IMR-90 (cell line): ENCODE data around the gene CCDC17. TPM values are rescaled to one million over a fixed set of nuclear protein-coding genes. Genes with fewer than 3 reads are reported as not detected.

ENCODE experiments used
- ATAC-seq: fragments of 200-7000 bp; cut with Tn5 transposase; 2 replicates; pipeline ENCODE4 v1.9.1; 2020; ENCODE audit warnings: low read depth, mild to moderate bottlenecking, moderate library complexity
- Bru-seq: library from RNA; stranded (reverse); fragments of 400-500 nt; gene quantifications from one replicate; lab custom pipeline; 2021; lab: Mats Ljungman, UMichigan
- BruChase-seq, 2 experiments: library from RNA; stranded (reverse); fragments of 400-500 nt; gene quantifications; one replicate each; lab custom pipeline; 2021; lab: Mats Ljungman, UMichigan
- BruUV-seq: library from RNA; stranded (reverse); fragments of 400-500 nt; replicated peaks from 2 replicates; lab custom pipeline; 2021; lab: Mats Ljungman, UMichigan
- CTCF ChIA-PET: fragments of 300-600 bp; formaldehyde crosslinking; extraction: SDS; loops from one replicate; lab custom pipeline; 2021; ENCODE audit warnings: antibody characterized with exemption; lab: Yijun Ruan, JAX
- POLR2A ChIA-PET: fragments of 300-600 bp; sonication (Branson Sonifier 250); formaldehyde crosslinking; loops from one replicate; lab custom pipeline; 2022; ENCODE audit warnings: antibody characterized with exemption; ENCODE audit not compliant: unreplicated experiment; lab: Charles Lee
- DNase-seq: peaks from one replicate; pipeline ENCODE4 v3.0.0; 2013
- H2AFZ ChIP-seq: replicated peaks from 2 replicates; pipeline ENCODE3; 2013; ENCODE audit warnings: low read length, mild to moderate bottlenecking; ENCODE audit not compliant: poor library complexity
- H2AK5ac ChIP-seq: 2 replicates; pipeline ENCODE4 v1.6.1; 2013; ENCODE audit warnings: low read depth, low read length, inconsistent platforms
- H2AK9ac ChIP-seq: replicated peaks from 2 replicates; pipeline ENCODE3; 2013; ENCODE audit warnings: mild to moderate bottlenecking, low read depth, low read length, moderate library complexity; ENCODE audit not compliant: poor library complexity
- H2BK120ac ChIP-seq: 2 replicates; pipeline ENCODE4 v1.6.1; 2013; ENCODE audit warnings: low read depth, low read length, inconsistent platforms
- H2BK15ac ChIP-seq: 3 replicates; pipeline ENCODE4 v1.6.1; 2013; ENCODE audit warnings: low read depth, low read length, inconsistent platforms
- H2BK20ac ChIP-seq: 2 replicates; pipeline ENCODE4 v1.6.1; 2013; ENCODE audit warnings: low read depth, mild to moderate bottlenecking, inconsistent platforms, low read length, moderate library complexity
- H2BK5ac ChIP-seq: 2 replicates; pipeline ENCODE4 v1.6.1; 2013; ENCODE audit warnings: mild to moderate bottlenecking, low read depth, low read length, inconsistent platforms; ENCODE audit not compliant: poor library complexity, severe bottlenecking
- H3K14ac ChIP-seq: replicated peaks from 2 replicates; pipeline ENCODE4 v1.6.1; 2013; ENCODE audit warnings: low read depth, low read length, inconsistent platforms
- H3K18ac ChIP-seq: 2 replicates; pipeline ENCODE4 v1.6.1; 2013; ENCODE audit warnings: low read depth, low read length, control low read depth
- H3K23ac ChIP-seq: 2 replicates; pipeline ENCODE4 v1.6.1; 2013; ENCODE audit warnings: low read depth, low read length, inconsistent platforms
- H3K27ac ChIP-seq: 2 replicates; pipeline ENCODE4 v1.5.1; 2013; ENCODE audit warnings: mild to moderate bottlenecking, control low read depth, low read length; ENCODE audit not compliant: insufficient read depth
- H3K27me3 ChIP-seq: 2 replicates; pipeline ENCODE4 v1.6.1; 2013; ENCODE audit warnings: low read length; ENCODE audit not compliant: control insufficient read depth, insufficient read depth
- H3K36me3 ChIP-seq: 2 replicates; pipeline ENCODE4 v1.6.1; 2013; ENCODE audit warnings: low read length, mixed read lengths; ENCODE audit not compliant: control insufficient read depth, insufficient read depth
- H3K4ac ChIP-seq: 2 replicates; pipeline ENCODE4 v1.6.1; 2013; ENCODE audit warnings: low read depth, low read length, inconsistent platforms
- H3K4me1 ChIP-seq: 2 replicates; pipeline ENCODE4 v1.6.1; 2013; ENCODE audit warnings: low read length, mixed read lengths; ENCODE audit not compliant: control insufficient read depth, insufficient read depth
- H3K4me2 ChIP-seq: 2 replicates; pipeline ENCODE4 v1.6.1; 2013; ENCODE audit warnings: low read depth, mild to moderate bottlenecking, control low read depth, low read length, moderate library complexity
- H3K4me3 ChIP-seq: 2 replicates; pipeline ENCODE4 v1.5.1; 2013; ENCODE audit warnings: low read depth, mild to moderate bottlenecking, control low read depth, low read length, moderate library complexity; ENCODE audit not compliant: insufficient read depth
- H3K56ac ChIP-seq: 2 replicates; pipeline ENCODE4 v1.6.1; 2013; ENCODE audit warnings: low read length, inconsistent platforms; ENCODE audit not compliant: insufficient read depth; ENCODE audit errors: extremely low read depth
- H3K79me1 ChIP-seq, 2 experiments: 2 replicates each; pipeline ENCODE4 v1.6.1; 2013; ENCODE audit warnings: low read length in 2 of 2, inconsistent platforms in 1 of 2, low read depth in 1 of 2
- H3K9ac ChIP-seq: 2 replicates; pipeline ENCODE4 v1.6.1; 2013; ENCODE audit warnings: low read depth, low read length, control low read depth
- H3K9me1 ChIP-seq: 2 replicates; pipeline ENCODE4 v1.6.1; 2013; ENCODE audit warnings: low read length, inconsistent platforms; ENCODE audit not compliant: insufficient read depth
- H3K9me3 ChIP-seq: 2 replicates; pipeline ENCODE4 v1.6.1; 2013; ENCODE audit warnings: low read length; ENCODE audit not compliant: control insufficient read depth, insufficient read depth
- H4K20me1 ChIP-seq: 2 replicates; pipeline ENCODE4 v1.6.1; 2013; ENCODE audit warnings: low read length, inconsistent platforms; ENCODE audit not compliant: insufficient read depth
- H4K5ac ChIP-seq: 2 replicates; pipeline ENCODE4 v1.6.1; 2013; ENCODE audit warnings: mild to moderate bottlenecking, low read depth, low read length, control low read depth
- H4K8ac ChIP-seq, 2 experiments: 2 replicates each; pipeline ENCODE4 v1.6.1; 2013; ENCODE audit warnings: low read depth in 2 of 2, low read length in 2 of 2, control low read depth in 1 of 2, inconsistent platforms in 1 of 2
- H4K91ac ChIP-seq: 2 replicates; pipeline ENCODE4 v1.6.1; 2013; ENCODE audit warnings: low read depth, low read length, inconsistent platforms; ENCODE audit not compliant: insufficient read depth
- CEBPB ChIP-seq: IDR thresholded peaks from 2 replicates; pipeline ENCODE4 v1.6.1; 2012; ENCODE audit warnings: low read depth, low read length, improper control_type of control experiment
- CHD1 ChIP-seq: IDR thresholded peaks from 2 replicates; pipeline ENCODE4 v1.6.1; 2012; ENCODE audit warnings: low read depth, low read length, improper control_type of control experiment
- CTCF ChIP-seq: conservative IDR thresholded peaks from 2 replicates; pipeline ENCODE4 v1.5.1; 2012; ENCODE audit warnings: mild to moderate bottlenecking, low read depth, low read length, improper control_type of control experiment
- ELK1 ChIP-seq: fragments of 150-350 bp; IDR thresholded peaks from 2 replicates; pipeline ENCODE4 v1.6.1; 2016; ENCODE audit warnings: low read depth, mild to moderate bottlenecking, low read length, moderate library complexity, borderline replicate concordance
- FOS ChIP-seq: fragments of 150-350 bp; IDR thresholded peaks from 2 replicates; pipeline ENCODE4 v1.6.1; 2016; ENCODE audit warnings: low read depth, low read length
- MAFK ChIP-seq: IDR thresholded peaks from 2 replicates; pipeline ENCODE4 v1.6.1; 2012; ENCODE audit warnings: low read depth, low read length, improper control_type of control experiment
- MAZ ChIP-seq: IDR thresholded peaks from 2 replicates; pipeline ENCODE4 v1.6.1; 2012; ENCODE audit warnings: low read depth, mild to moderate bottlenecking, low read length, improper control_type of control experiment, moderate library complexity, borderline replicate concordance
- MXI1 ChIP-seq: IDR thresholded peaks from 2 replicates; pipeline ENCODE4 v1.6.1; 2012; ENCODE audit warnings: low read depth, mild to moderate bottlenecking, low read length, moderate library complexity, borderline replicate concordance
- NFE2L2 ChIP-seq: fragments of 150-350 bp; IDR thresholded peaks from 2 replicates; pipeline ENCODE4 v1.6.1; 2016; ENCODE audit warnings: low read depth, mild to moderate bottlenecking, low read length
- RAD21 ChIP-seq: IDR thresholded peaks from 2 replicates; pipeline ENCODE4 v1.6.1; 2012; ENCODE audit warnings: low read length, improper control_type of control experiment
- RCOR1 ChIP-seq: IDR thresholded peaks from 2 replicates; pipeline ENCODE4 v1.6.1; 2012; ENCODE audit warnings: mild to moderate bottlenecking, low read length, improper control_type of control experiment; ENCODE audit not compliant: insufficient replicate concordance
- RFX5 ChIP-seq: IDR thresholded peaks from 2 replicates; pipeline ENCODE4 v1.8.0; 2012; ENCODE audit warnings: low read depth, mild to moderate bottlenecking, low read length, moderate library complexity
- SMC3 ChIP-seq: fragments of 150-350 bp; IDR thresholded peaks from 2 replicates; pipeline ENCODE4 v1.6.1; 2016; ENCODE audit warnings: low read depth, mild to moderate bottlenecking, antibody characterized with exemption, low read length, moderate library complexity
- USF2 ChIP-seq: fragments of 150-350 bp; IDR thresholded peaks from 2 replicates; pipeline ENCODE4 v1.6.1; 2017; ENCODE audit warnings: mild to moderate bottlenecking, antibody characterized with exemption, low read length, low read depth
- WGBS, 2 experiments: methylation state at CpG; one replicate each; pipeline versions ENCODE4 v1.1.5 to v1.1.7; 2013; ENCODE audit warnings: missing lambda C conversion rate in 2 of 2; ENCODE audit not compliant: insufficient read length in 1 of 2; ENCODE audit errors: extremely low coverage in 2 of 2; 5-methylcytosine and 5-hydroxymethylcytosine counted together
- dilution Hi-C: fragments of 300-500 bp; cut with HindIII; formaldehyde crosslinking; loops from one replicate; pipeline ENCODE4 v1.14.3; 2018; ENCODE audit warnings: low sequenced_read_pairs; ENCODE audit not compliant: unreplicated experiment
- in situ Hi-C: fragments of 300-500 bp; cut with MboI; formaldehyde crosslinking; loops from 3 replicates; pipeline ENCODE4 v1.14.3; 2019; ENCODE audit warnings: low sequenced_read_pairs, inconsistent platforms, mixed read lengths
- intact Hi-C: fragments of 100-400 bp; cut with micrococcal nuclease; formaldehyde crosslinking; loops from 2 replicates; pipeline ENCODE4 v1.10.0; 2022
- long read RNA-seq: library from polyadenylated mRNA; unstranded; transcript quantifications from one replicate; pipeline ENCODE4 v2.0.0, GENCODE V29; 2021; ENCODE audit not compliant: unreplicated experiment
- polyA plus RNA-seq, 3 experiments: library from polyadenylated mRNA; depleted of rRNA; stranded (reverse); fragments of >200 nt; gene quantifications; 2 replicates each; pipeline ENCODE4 v1.2.3, GENCODE V29; 2012; ENCODE audit warnings: low replicate concordance in 1 of 3
- total RNA-seq: library from RNA; depleted of rRNA; stranded (reverse); fragments of >200 nt; gene quantifications from 2 replicates; pipeline ENCODE4 v1.2.3, GENCODE V29; 2012; rRNA removed

Gene CCDC17
- total RNA-seq, result 0.18 and 0.56 TPM in 2 replicates
- polyA plus RNA-seq (2012; rRNA removed), result 0.26 and 0.30 TPM in 2 replicates
- polyA plus RNA-seq (2012; cell fraction: cytosol; rRNA removed), result 0.09 and 0.26 TPM in 2 replicates
- 2.4 and 3.6 TPM in 2 replicates for polyA plus RNA-seq (2012; cell fraction: nucleus; rRNA removed; ENCODE audit: low replicate concordance)
- Bru-seq, nascent RNA, result percentile 68 among the genes with signal in this experiment
- percentile 66 among the genes with signal in this experiment for BruChase-seq, experiment 1, labeled RNA remaining after a 6-hour chase
- percentile 59 among the genes with signal in this experiment for BruChase-seq, experiment 2, labeled RNA remaining after a 2-hour chase
- long read RNA-seq, result 0 reads

- dilution Hi-C loops (no loop called here), intact Hi-C loops (no loop called here), in situ Hi-C loops (no loop called here)
- no CpG with 5 or more reads among the region's 4 CpGs for WGBS, 2 experiments
- no peak within 1 kb of the TSS for H4K8ac ChIP-seq
- DNase-seq (no peak), ATAC-seq (0 out of 2 replicates have a peak, but pooled peaks have one; percentile 8)
- H3K4ac ChIP-seq, result no peak within 1 kb of the TSS
- H3K9me1 ChIP-seq, result 0 out of 2 replicates have a peak, but pooled peaks cover 4% of the 10 kb centered on the region
- POLR2A ChIA-PET, result no interaction called here
- no peak within 1 kb of the TSS for H3K27ac ChIP-seq
- H3K23ac ChIP-seq, result no peak within 1 kb of the TSS
- H3K9me3 ChIP-seq, result no peaks in the 10 kb centered on the region
- no peak within 1 kb of the TSS for H3K56ac ChIP-seq
- H3K27me3 ChIP-seq, result no peaks in the 10 kb centered on the region
- H3K18ac ChIP-seq, result no peak within 1 kb of the TSS
- H3K4me2 ChIP-seq, result no peak within 1 kb of the TSS
- no peak within 1 kb of the TSS for H3K4me3 ChIP-seq
- H3K79me1 ChIP-seq, result peaks cover 0 to 5% of the 10 kb centered on the region in 2 experiments; a peak in 1 of 4 replicates
- TF ChIP-seq FOS (no peak), MAZ (no peak), CTCF (no peak), NFE2L2 (no peak), MXI1 (no peak), ELK1 (no peak), RAD21 (no peak), RFX5 (no peak), CEBPB (no peak), USF2 (no peak), CHD1 (no peak), SMC3 (no peak), RCOR1 (no peak), MAFK (no peak)
- H3K9ac ChIP-seq, result no peak within 1 kb of the TSS
- H2BK20ac ChIP-seq, result no peak within 1 kb of the TSS
- no TSS peak for BruUV-seq
- CTCF ChIA-PET, result no interaction called here
- H3K36me3 ChIP-seq, result peaks cover 31% of the 10 kb centered on the region
- H4K91ac ChIP-seq, result no peak within 1 kb of the TSS
- H4K20me1 ChIP-seq, result no peaks in the 10 kb centered on the region
- no peak within 1 kb of the TSS for H2BK120ac ChIP-seq
- H3K14ac ChIP-seq, result no peak within 1 kb of the TSS
- no peaks in the 10 kb centered on the region for H3K4me1 ChIP-seq
- no peak within 1 kb of the TSS for H2AK9ac ChIP-seq
- H2BK5ac ChIP-seq, result no peak within 1 kb of the TSS
- H2AK5ac ChIP-seq, result no peak within 1 kb of the TSS
- no peak within 1 kb of the TSS for H2BK15ac ChIP-seq
- no peak within 1 kb of the TSS for H4K5ac ChIP-seq
- H2AFZ ChIP-seq, result no peak within 1 kb of the TSS
Observed at GRCh38 chr1:45623972-45624371, at the start of gene CCDC17. Gene CCDC17 (minus strand): TSS chr1:45624054. CDS start chr1:45623909, 145 bp downstream.
